Heart left ventricle (tissue), 16 donors: ENCODE measurements around the gene SLC10A1. TPM values are rescaled to one million over a fixed set of nuclear protein-coding genes. Genes with fewer than 3 reads are reported as not detected.
A peak's percentile ranks its signal among the peaks of the same experiment; 100 is the strongest.

Experiments used
- ATAC-seq, 4 donors: fragments of 200-7000 bp; cut with Tn5 transposase; one replicate each; pipeline ENCODE4 v1.9.1; 2020 to 2022; ENCODE audit warnings: moderate library complexity in 4 of 4, mild to moderate bottlenecking in 3 of 4, moderate number of reproducible peaks in 1 of 4
- DNase-seq, 5 donors: peaks; one replicate each; pipeline ENCODE4 v3.0.0-alpha.2; 2020
- H3K27ac ChIP-seq, 12 donors: fragments of 200-600 bp; sonication (generic) in 4 of 12; one replicate each; pipeline versions ENCODE4 v1.5.0 to v1.8.0; 2016 to 2022; ENCODE audit warnings: mild to moderate bottlenecking in 2 of 12
- H3K27me3 ChIP-seq, 9 donors: fragments of 200-600 bp; sonication (generic) in 2 of 9; one replicate each; pipeline versions ENCODE4 v1.5.1 to v1.8.0; 2016 to 2022; ENCODE audit warnings: mild to moderate bottlenecking in 3 of 9
- H3K36me3 ChIP-seq, 9 donors: fragments of 200-600 bp; sonication (generic) in 2 of 9; one replicate each; pipeline versions ENCODE4 v1.5.0 to v1.8.0; 2018 to 2022; ENCODE audit warnings: mild to moderate bottlenecking in 2 of 9
- H3K4me1 ChIP-seq, 12 donors: fragments of 200-600 bp; sonication (generic) in 4 of 12; one replicate each; pipeline versions ENCODE4 v1.5.0 to v1.8.0; 2016 to 2022; ENCODE audit warnings: mild to moderate bottlenecking in 3 of 12
- H3K4me3 ChIP-seq, 12 donors: fragments of 200-600 bp; sonication (generic) in 4 of 12; one replicate each; pipeline versions ENCODE4 v1.5.0 to v1.8.0; 2017 to 2022; ENCODE audit warnings: mild to moderate bottlenecking in 9 of 12, moderate library complexity in 4 of 12
- H3K9me3 ChIP-seq, 12 donors: fragments of 200-600 bp; sonication (generic) in 4 of 12; one replicate each; pipeline versions ENCODE4 v1.5.0 to v1.8.0; 2016 to 2022; ENCODE audit warnings: mild to moderate bottlenecking in 1 of 12
- POLR2A ChIP-seq, 2 donors: fragments of 450-650 bp; IDR thresholded peaks; one replicate each; pipeline ENCODE4 v1.6.1; 2017; ENCODE audit warnings: antibody characterized with exemption in 2 of 2, mild to moderate bottlenecking in 2 of 2, moderate library complexity in 2 of 2
- WGBS, 4 donors: extraction: QIAGEN DNeasy Blood & Tissue Kit in 2 of 4; methylation state at CpG; one replicate each; pipeline versions ENCODE4 v1.1.5 to v1.1.7; 2013 to 2018; 5-methylcytosine and 5-hydroxymethylcytosine counted together
- intact Hi-C, 10 donors: fragments of 100-400 bp; cut with DNase I; formaldehyde crosslinking; loops; one replicate each; pipeline versions ENCODE4 v1.11.1 to v1.14.2; 2022
- polyA plus RNA-seq, 2 donors: library from polyadenylated mRNA; stranded (reverse); fragments of 200-250 nt; gene quantifications; one replicate each; pipeline ENCODE4 v1.2.3, GENCODE V29; 2013
- total RNA-seq, 9 donors: library from RNA; depleted of rRNA in 2 of 9; stranded (reverse); fragments of >200 nt in 2 of 9; fragmentation: NEBNext Ultra II Directional in 3 of 9; extraction: Animal tissue kit (Norgen Biotek cat#: 25700) in 3 of 9; gene quantifications; one replicate each; pipeline versions ENCODE4 v1.1.0 to v1.2.4, GENCODE V29; 2016 to 2023
- TF ChIP-seq, protein P1 (sequence below), 12 donors: fragments of 200-600 bp; sonication (generic) in 4 of 12; IDR thresholded peaks; one replicate each; pipeline versions ENCODE4 v1.5.0 to v1.8.0; 2018 to 2022; ENCODE audit warnings: antibody characterized with exemption in 12 of 12, mild to moderate bottlenecking in 5 of 12
- donor health status: ischemic (EF 13 %, LVEDD 7.1; RV severe dilation, severe dysfunction).
- donor health status: healthy with polysubstance abuse.
- donor health status: DM: no; HTN: yes; CAD: no.
- donor health status: DM: no; HTN: no; CAD: no.
- donor health status: ischemic (EF 25% LVEDD 6.9; RV normal size, moderate dysfunction).
- donor health status: ischemic (EF 25% LVEDD 5.7; RV mildly dilated, moderate dysfunction).
- donor health status: healthy.
- donor health status: DM: yes; HTN: yes; CAD: no.
- donor health status: ischemic (EF 35%, LVEDD 5.7; RV mildly dilated, moderate dysfunction).
- donor health status: nonischemic (EF 11% LVEDD 7.7; RV severe dilation, severe dysfunction).
- donor health status: DM: yes; HTN: yes; CAD: no.
- donor health status: PGD.
- donor health status: ischemic (EF 29% LVEDD 5.4; RV normal size, mild dysfunction).
- donor health status: nonischemic (EF 23%, LVEDD 6.1; RV moderate dilation, normal function).

Gene SLC10A1
- total and polyA plus RNA-seq, 11 donors = not detected

GRCh38 chr14:69804902-69805301, 7.9 kb upstream of the SLC10A1 start:
- TF ChIP-seq, protein P1, sequence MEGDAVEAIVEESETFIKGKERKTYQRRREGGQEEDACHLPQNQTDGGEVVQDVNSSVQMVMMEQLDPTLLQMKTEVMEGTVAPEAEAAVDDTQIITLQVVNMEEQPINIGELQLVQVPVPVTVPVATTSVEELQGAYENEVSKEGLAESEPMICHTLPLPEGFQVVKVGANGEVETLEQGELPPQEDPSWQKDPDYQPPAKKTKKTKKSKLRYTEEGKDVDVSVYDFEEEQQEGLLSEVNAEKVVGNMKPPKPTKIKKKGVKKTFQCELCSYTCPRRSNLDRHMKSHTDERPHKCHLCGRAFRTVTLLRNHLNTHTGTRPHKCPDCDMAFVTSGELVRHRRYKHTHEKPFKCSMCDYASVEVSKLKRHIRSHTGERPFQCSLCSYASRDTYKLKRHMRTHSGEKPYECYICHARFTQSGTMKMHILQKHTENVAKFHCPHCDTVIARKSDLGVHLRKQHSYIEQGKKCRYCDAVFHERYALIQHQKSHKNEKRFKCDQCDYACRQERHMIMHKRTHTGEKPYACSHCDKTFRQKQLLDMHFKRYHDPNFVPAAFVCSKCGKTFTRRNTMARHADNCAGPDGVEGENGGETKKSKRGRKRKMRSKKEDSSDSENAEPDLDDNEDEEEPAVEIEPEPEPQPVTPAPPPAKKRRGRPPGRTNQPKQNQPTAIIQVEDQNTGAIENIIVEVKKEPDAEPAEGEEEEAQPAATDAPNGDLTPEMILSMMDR (IDR thresholded peaks at IDR 0.05) = no peak
- TF ChIP-seq POLR2A (IDR thresholded peaks at IDR 0.05) = no peak
- Histone ChIP-seq H3K27me3 (no peaks in the 10 kb centered on the region), H3K4me1 (no peaks in the 10 kb centered on the region), H3K27ac (no peak overlapping the region), H3K9me3 (peaks cover 0 to 3% (median 0%) of the 10 kb centered on the region in 12 donors), H3K4me3 (no peak overlapping the region), H3K36me3 (no peaks in the 10 kb centered on the region)
- DNase-seq (no peak), ATAC-seq (no peak)
- intact Hi-C loops = no loop called here
- 84 to 91% (median 87%) methylated on average over 2 of the region's 2 CpGs for whole genome bisulfite sequencing, 4 donors

- no peak overlapping the region for H3K27ac ChIP-seq
- no peaks in the 10 kb centered on the region for H3K4me1 ChIP-seq
- ATAC-seq (no peak), DNase-seq (no peak)
- TF ChIP-seq, protein P1 (IDR thresholded peaks at IDR 0.05) = peak in 1 of 12 donors; percentile 13
- TF ChIP-seq POLR2A (IDR thresholded peaks at IDR 0.05) = no peak
- intact Hi-C loops = no loop called here
- H3K27me3 ChIP-seq = no peaks in the 10 kb centered on the region
- no peaks in the 10 kb centered on the region for H3K36me3 ChIP-seq
- peaks cover 0 to 3% (median 0%) of the 10 kb centered on the region in 12 donors for H3K9me3 ChIP-seq
- no peak overlapping the region for H3K4me3 ChIP-seq
Measured at GRCh38 chr14:69803753-69804152, 6.7 kb upstream of the SLC10A1 start.

DNA sequence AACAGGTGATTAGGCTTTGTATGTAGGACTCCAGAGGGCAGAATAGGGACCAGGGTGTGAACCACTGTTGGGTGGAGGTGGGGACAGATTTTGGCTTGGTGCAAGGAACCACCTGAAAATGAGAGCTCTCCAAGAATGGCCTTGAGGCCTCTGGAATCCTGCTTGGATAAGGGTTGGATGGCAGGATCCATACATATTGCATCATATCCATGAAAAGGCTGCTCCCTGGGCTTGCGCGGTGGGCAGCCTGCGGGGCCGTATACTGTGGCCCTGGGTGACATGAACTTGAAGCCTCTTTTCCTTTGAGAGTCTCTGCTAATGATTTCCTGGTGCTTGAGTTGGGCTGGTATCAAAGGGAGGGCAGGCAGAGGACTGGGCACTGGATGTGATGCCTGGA, 1.3 kb upstream of the SLC10A1 start:
- no peaks in the 10 kb centered on the region for H3K27me3 ChIP-seq
- intact Hi-C loops = no loop called here
- no peak for ATAC-seq

GRCh38 chr14:69797573-69798338, 715 bp upstream of the SLC10A1 start:
- no peaks in the 10 kb centered on the region for H3K36me3 ChIP-seq
- 72 to 87% (median 76%) methylated on average over 5 of the region's 5 CpGs for WGBS, 4 donors
- no peaks in the 10 kb centered on the region for H3K27me3 ChIP-seq
- TF ChIP-seq POLR2A (IDR thresholded peaks at IDR 0.05) = no peak
- TF ChIP-seq, protein P1 (IDR thresholded peaks at IDR 0.05) = no peak
- H3K9me3 ChIP-seq = no peaks in the 10 kb centered on the region
- ATAC-seq (no peak), DNase-seq (no peak)
- H3K4me1 ChIP-seq = peaks cover 0 to 8% (median 0%) of the 10 kb centered on the region in 12 donors
- intact Hi-C loops = no loop called here
- H3K27ac ChIP-seq = no peak overlapping the region
- no peak overlapping the region for H3K4me3 ChIP-seq

More for the DNA sequence above, 1.3 kb upstream of the SLC10A1 start:
- no peak overlapping the region for H3K27ac ChIP-seq
- TF ChIP-seq, protein P1 (IDR thresholded peaks at IDR 0.05) = no peak
- TF ChIP-seq POLR2A (IDR thresholded peaks at IDR 0.05) = no peak
- peaks cover 0 to 8% (median 0%) of the 10 kb centered on the region in 12 donors for H3K4me1 ChIP-seq
- WGBS, 4 donors = 93 to 96% (median 94%) methylated on average over 4 of the region's 4 CpGs
- no peak overlapping the region for H3K4me3 ChIP-seq
- DNase-seq = no peak
- H3K36me3 ChIP-seq = no peaks in the 10 kb centered on the region
- no peaks in the 10 kb centered on the region for H3K9me3 ChIP-seq
